ES-I3 (cell line): ENCODE data around the gene IARS1.

ENCODE experiments used
- H3K36me3 ChIP-seq: 2 replicates; pipeline ENCODE4 v1.6.1; 2013; ENCODE audit warnings: mild to moderate bottlenecking, low read length, control low read depth, moderate library complexity; ENCODE audit not compliant: insufficient read depth
- H3K4me1 ChIP-seq: 2 replicates; pipeline ENCODE4 v1.6.1; 2013; ENCODE audit warnings: mild to moderate bottlenecking, control low read depth, low read length; ENCODE audit not compliant: insufficient read depth
- H3K9ac ChIP-seq: 2 replicates; pipeline ENCODE4 v1.6.1; 2013; ENCODE audit warnings: low read depth, mild to moderate bottlenecking, low read length, moderate library complexity
- H3K9me3 ChIP-seq: 2 replicates; pipeline ENCODE4 v1.6.1; 2013; ENCODE audit warnings: mild to moderate bottlenecking, low read length, moderate library complexity; ENCODE audit not compliant: control insufficient read depth, insufficient read depth

IARS1 gene

DNA sequence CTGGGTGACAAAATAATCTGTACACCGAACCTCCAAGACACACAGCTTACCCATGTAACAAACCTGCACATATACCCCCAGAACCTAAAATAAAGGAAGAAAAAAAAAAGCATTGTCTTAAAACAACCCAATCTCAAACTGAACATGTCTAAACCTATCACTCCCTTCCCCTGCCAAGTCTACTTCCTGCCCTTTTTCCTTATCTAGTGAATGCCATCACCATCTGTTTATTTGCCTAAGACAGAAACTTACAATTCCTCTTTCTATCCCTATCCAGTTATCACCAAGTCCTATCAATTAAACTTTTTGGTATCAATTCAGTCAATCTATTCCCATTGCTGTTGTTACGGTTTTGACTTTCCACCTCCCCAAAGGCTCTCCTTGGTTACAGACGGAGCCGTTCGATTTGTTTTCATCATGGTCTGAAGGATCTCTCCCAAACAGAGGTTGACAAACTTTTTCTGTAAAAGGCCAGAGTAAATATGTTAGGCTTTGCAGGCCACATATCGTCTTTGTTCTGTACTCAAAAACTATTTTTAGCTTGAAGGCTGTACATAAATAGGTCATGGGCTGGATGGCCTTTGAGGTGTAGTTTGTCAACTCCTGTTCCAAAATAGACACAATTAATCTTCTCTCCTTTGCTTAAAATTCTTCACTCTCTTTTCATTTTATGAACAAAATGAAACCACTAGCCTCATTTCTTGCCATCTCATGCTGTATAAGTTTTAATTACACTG lies 19.6 kb upstream of the IARS1 start:
- no peak overlapping the region for H3K9ac ChIP-seq
- no peaks in the 10 kb centered on the region for H3K4me1 ChIP-seq
- no peaks in the 10 kb centered on the region for H3K9me3 ChIP-seq
- peaks cover 37% of the 10 kb centered on the region for H3K36me3 ChIP-seq

- Histone ChIP-seq H3K9me3 (no peaks in the 10 kb centered on the region), H3K9ac (no peak overlapping the region), H3K4me1 (no peaks in the 10 kb centered on the region), H3K36me3 (peaks cover 41% of the 10 kb centered on the region)
Observed at GRCh38 chr9:92310562-92310961, 17.1 kb upstream of the IARS1 start.

DNA sequence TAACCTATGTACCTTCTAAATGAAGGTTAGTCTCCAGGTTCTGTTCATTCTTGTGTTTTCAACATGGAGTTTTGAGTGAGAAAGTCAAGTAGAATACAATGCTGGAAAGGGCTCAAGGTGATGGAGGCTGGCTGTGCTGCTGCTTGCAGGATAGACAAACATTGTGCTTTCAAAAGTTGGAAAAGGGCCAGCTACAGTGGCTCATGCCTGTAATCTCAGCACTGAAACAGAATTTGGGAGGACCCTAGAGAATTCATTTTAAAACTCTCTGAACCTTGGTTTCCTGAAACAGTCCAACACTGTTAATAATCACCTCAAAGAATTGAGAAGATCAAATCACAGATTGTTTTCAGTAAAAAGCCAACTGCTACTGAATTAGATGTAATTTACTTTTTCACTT lies 15.4 kb upstream of the IARS1 start:
- H3K4me1 ChIP-seq = no peaks in the 10 kb centered on the region
- H3K9me3 ChIP-seq = no peaks in the 10 kb centered on the region
- H3K9ac ChIP-seq = no peak overlapping the region
- H3K36me3 ChIP-seq = peaks cover 37% of the 10 kb centered on the region

DNA sequence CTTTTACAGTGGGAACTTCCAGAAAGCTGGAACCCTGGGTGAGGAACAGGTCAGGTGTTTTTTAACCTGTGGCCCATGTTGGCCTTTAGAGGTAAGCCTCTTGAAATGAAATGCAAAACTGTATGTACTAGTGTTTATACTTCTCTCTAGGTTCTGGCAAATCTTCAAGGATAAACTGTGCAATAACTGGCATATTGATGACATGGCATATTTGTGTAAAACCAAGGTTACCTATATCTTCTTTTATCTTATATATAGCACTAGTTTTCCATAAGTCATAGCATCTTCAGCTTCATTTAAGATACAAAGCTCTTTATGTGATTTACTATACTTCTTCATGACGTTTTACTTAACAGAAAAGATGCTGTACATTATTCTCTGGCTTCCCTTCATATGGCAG lies 7.4 kb upstream of the IARS1 start:
- Histone ChIP-seq H3K9me3 (no peaks in the 10 kb centered on the region), H3K4me1 (no peaks in the 10 kb centered on the region), H3K9ac (no peak overlapping the region), H3K36me3 (peaks cover 7% of the 10 kb centered on the region)

DNA sequence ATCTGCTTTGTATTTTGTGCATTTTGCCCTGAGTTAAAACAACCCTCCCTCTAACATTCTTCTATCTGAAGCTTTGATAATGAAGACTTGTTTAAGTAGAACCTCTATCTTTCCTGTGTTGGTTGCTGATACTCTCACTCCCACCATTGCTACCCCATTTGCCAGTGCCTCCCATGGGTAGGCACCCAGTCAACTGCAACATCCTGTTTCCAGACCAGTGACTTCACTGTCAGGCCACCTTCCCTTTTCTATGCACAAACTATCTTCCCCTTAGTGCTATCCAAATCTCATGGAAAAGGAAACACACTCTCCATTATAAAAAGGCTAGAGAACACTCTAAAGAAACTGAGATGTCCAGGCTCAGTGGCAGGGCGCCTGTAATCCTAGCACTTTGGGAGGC lies 5.6 kb upstream of the IARS1 start:
- H3K9ac ChIP-seq = no peak overlapping the region
- peaks cover 7% of the 10 kb centered on the region for H3K36me3 ChIP-seq
- H3K9me3 ChIP-seq = no peaks in the 10 kb centered on the region
- no peaks in the 10 kb centered on the region for H3K4me1 ChIP-seq

DNA sequence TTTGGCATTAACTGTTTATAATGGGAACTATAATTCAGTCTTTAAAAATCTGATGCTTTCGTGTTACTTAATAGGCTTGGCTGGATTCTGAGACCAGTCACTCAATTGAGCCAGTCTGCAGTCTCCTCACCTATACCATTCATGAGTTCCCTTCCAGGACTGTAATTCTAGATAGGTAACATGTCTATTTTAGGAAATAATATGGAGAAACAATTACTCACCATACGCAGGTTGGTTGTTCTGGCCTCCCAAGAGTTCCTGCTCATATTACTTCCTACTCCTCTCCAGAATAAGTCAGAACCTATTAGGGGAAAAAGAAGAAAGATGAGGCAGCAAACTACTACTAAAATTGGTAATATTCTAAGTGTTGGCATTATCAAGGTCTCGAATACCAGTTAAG lies 4.5 kb upstream of the IARS1 start:
- peaks cover 7% of the 10 kb centered on the region for H3K36me3 ChIP-seq
- no peaks in the 10 kb centered on the region for H3K9me3 ChIP-seq
- no peak overlapping the region for H3K9ac ChIP-seq
- H3K4me1 ChIP-seq = no peaks in the 10 kb centered on the region

DNA sequence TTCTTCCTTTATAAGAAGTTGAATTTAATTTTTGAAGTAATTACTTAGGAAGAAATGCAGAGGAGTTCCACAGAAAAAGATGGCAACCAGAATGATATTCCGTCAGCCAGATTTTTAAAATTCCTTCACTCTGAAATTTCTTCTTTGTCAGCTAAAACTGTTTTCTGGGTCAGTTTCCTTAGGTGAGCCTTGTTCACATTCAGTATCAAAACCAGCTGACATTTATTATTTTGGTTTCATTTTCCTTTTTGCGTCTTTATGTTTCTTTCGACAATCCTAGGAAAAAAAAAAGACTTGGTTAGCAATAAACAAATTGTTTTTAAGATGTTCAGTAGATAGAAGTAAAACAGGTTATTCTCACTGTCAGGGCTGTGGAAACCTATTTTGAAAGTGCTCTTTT lies 4.1 kb upstream of the IARS1 start:
- Histone ChIP-seq H3K36me3 (peaks cover 5% of the 10 kb centered on the region), H3K9ac (no peak overlapping the region), H3K4me1 (no peaks in the 10 kb centered on the region), H3K9me3 (no peaks in the 10 kb centered on the region)

DNA sequence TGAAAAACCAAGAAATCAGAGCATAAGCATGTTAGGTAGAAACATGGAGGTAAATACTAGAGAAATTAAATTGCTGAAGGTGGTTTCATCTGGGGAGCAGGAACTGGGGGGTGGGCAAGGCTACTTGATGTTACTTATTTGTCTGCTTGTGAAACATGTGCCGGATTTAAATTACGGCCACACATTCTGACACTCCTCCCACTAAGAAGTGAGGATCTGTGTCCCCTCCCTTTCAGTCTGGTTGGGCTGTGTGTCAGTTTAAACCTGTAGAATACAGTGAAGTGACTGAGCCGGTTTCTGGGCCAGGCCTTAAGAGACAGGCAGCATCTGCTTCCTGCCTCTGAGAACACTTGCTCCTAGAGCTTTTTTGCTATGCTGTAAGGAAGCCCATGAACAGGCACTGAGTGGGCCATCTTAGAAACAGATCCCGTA lies 2.3 kb upstream of the IARS1 start:
- Histone ChIP-seq H3K9me3 (no peaks in the 10 kb centered on the region), H3K36me3 (peaks cover 2% of the 10 kb centered on the region), H3K9ac (no peak overlapping the region), H3K4me1 (peaks cover 5% of the 10 kb centered on the region; the same call in 1 of the 2 replicates)

DNA sequence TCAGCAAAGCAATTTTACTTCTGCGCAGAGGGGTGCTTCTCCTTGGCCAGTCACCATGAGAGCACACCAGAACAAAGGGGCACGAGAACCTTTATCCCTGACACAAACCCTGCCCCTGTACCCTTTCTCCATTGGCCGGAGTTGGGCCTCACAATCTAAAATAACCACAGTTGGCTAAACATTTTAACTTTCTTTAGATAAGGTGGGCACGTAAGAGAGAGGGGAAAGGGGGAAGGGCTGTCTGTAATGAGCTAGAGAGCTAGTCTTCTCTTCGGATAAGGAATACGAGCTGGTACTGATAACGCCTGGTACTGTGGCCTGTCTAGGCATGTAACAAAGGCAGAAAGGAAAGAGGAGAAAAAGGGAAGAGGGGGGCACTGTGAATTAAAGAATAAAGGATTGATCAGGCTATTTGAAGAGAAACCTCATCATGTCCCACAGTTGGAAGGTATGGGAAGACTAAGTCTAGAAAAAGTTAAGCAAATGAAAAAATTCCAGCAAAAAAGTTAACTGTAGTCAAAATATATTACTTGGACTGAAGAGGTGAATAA lies 1.8 kb upstream of the IARS1 start:
- Histone ChIP-seq H3K9me3 (no peaks in the 10 kb centered on the region), H3K36me3 (peaks cover 2% of the 10 kb centered on the region), H3K4me1 (peaks cover 5% of the 10 kb centered on the region; the same call in 1 of the 2 replicates), H3K9ac (no peak overlapping the region)

GRCh38 chr9:92294297-92294676 lies 790 bp upstream of the IARS1 start:
- Histone ChIP-seq H3K9me3 (no peaks in the 10 kb centered on the region), H3K9ac (peak overlapping the region; percentile 89), H3K4me1 (peaks cover 5% of the 10 kb centered on the region; the same call in 1 of the 2 replicates), H3K36me3 (peaks cover 2% of the 10 kb centered on the region)

- peaks cover 5% of the 10 kb centered on the region; the same call in 1 of the 2 replicates for H3K4me1 ChIP-seq
- H3K9ac ChIP-seq = peak overlapping the region; percentile 89
- peaks cover 3% of the 10 kb centered on the region for H3K36me3 ChIP-seq
- H3K9me3 ChIP-seq = no peaks in the 10 kb centered on the region
Observed at GRCh38 chr9:92293075-92293354, 482 bp downstream of the IARS1 start.

GRCh38 chr9:92292338-92293074 lies 991 bp downstream of the IARS1 start:
- Histone ChIP-seq H3K4me1 (peaks cover 5% of the 10 kb centered on the region; the same call in 1 of the 2 replicates), H3K9me3 (no peaks in the 10 kb centered on the region), H3K36me3 (peaks cover 8% of the 10 kb centered on the region), H3K9ac (peak overlapping the region; percentile 89)

DNA sequence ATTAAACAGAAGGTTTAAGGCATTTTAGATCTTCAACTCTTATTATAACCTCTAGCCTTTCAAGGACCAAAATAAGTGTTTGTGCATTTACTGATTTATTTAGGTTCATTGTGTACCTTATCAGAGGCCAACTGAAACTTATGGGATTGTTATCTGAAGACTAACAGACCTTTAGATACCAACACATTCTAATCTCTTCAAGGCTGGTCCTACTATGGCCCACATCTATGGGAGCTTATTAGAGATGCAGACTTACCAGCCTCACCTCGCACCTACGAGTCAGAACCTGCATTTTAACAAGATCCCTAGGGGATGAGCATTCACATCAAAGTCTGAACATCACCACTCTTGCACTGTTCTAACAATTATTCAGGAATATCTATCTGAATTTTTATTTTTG lies 1.9 kb downstream of the IARS1 start:
- H3K36me3 ChIP-seq = peaks cover 9% of the 10 kb centered on the region; the same call in 1 of the 2 replicates
- H3K9ac ChIP-seq = no peak overlapping the region
- H3K4me1 ChIP-seq = peaks cover 5% of the 10 kb centered on the region; the same call in 1 of the 2 replicates
- H3K9me3 ChIP-seq = no peaks in the 10 kb centered on the region

DNA sequence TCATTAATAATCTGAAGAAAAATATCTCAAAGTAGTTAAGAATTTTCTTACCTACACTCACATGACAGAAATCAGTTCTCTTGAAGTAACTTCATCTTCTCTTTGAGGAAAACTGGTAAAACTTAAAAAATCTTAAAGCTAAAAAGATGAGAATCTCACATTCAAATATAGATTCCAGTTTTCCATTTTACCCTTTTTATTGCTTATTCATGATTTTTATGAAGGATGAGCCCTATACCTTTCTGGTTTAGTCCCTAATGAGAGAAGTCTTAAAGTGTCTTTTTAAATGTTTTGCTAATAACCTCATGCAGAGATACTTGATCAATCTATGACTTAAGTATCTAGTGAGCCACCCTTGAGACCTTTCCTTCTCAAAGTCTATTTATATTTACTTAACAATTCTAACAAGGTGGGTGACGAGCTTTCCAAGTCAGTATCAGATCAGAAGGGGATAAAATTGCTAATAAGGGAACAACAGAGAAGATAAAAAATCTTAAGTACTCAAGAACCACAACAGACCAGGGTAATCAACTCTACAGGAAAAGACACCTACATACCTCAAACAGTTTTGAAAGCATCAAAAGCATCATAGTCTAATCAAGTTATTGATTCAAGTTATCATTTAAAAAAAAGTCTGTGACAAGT lies 2.6 kb downstream of the IARS1 start:
- Histone ChIP-seq H3K4me1 (peaks cover 5% of the 10 kb centered on the region; the same call in 1 of the 2 replicates), H3K9me3 (no peaks in the 10 kb centered on the region), H3K9ac (no peak overlapping the region), H3K36me3 (peaks cover 9% of the 10 kb centered on the region; the same call in 1 of the 2 replicates)
